Sciatic nerve (tissue), 2 donors: Measurements from ENCODE around the gene MCL1. TPM values are rescaled to one million over a fixed set of nuclear protein-coding genes. Genes with fewer than 3 reads are reported as not detected.
"Not testable (repeated sequence)": the region's sequence is repeated elsewhere in the genome, so short reads cannot be mapped to it uniquely, and the experiment has no call there.

Experiments used
- ATAC-seq: fragments of 200-7000 bp; cut with Tn5 transposase; one replicate; pipeline ENCODE4 v1.9.1; 2020; ENCODE audit warnings: mild to moderate bottlenecking, moderate library complexity
- DNase-seq: peaks from one replicate; pipeline ENCODE4 v3.0.0-alpha.2; 2020; ENCODE audit warnings: low spot score
- intact Hi-C: fragments of 100-400 bp; cut with DNase I; formaldehyde crosslinking; loops from one replicate; pipeline ENCODE4 v1.14.2; 2022
- total RNA-seq: library from RNA; stranded (reverse); fragmentation: NEBNext Ultra II Directional; extraction: Animal tissue kit (Norgen Biotek cat#: 25700); gene quantifications from one replicate; pipeline ENCODE4 v1.2.1, GENCODE V29; 2021
- donor health status: DM: no; HTN: no; CAD: no.
- donor health status: DM: no; HTN: no; CAD: no.

The MCL1 gene
- total RNA-seq, 1 donor from 2014 or later = 214 TPM

- no peak for ATAC-seq
Measured at GRCh38 chr1:150575072-150575489, 4.3 kb downstream of the MCL1 start.

GRCh38 chr1:150574260-150575071, 4.9 kb downstream of the MCL1 start:
- intact Hi-C loops = no loop called here
- DNase-seq = no peak

More at GRCh38 chr1:150575072-150575489, 4.3 kb downstream of the MCL1 start:
- DNase-seq = no peak
- intact Hi-C loops = no loop called here

GRCh38 chr1:150573648-150574071, 5.8 kb downstream of the MCL1 start:
- DNase-seq, intact Hi-C loops, ATAC-seq: not testable (repeated sequence)

More at GRCh38 chr1:150574260-150575071, 4.9 kb downstream of the MCL1 start:
- no peak for ATAC-seq

GRCh38 chr1:150572918-150573647, 6.3 kb downstream of the MCL1 start:
- intact Hi-C loops = no loop called here
- no peak for DNase-seq
- ATAC-seq = no peak

- intact Hi-C loops = no loop called here
- DNase-seq = no peak
- peak; percentile 12 for ATAC-seq
Measured at GRCh38 chr1:150568594-150568966, 10.8 kb downstream of the MCL1 start.

- ATAC-seq (peak; percentile 94), DNase-seq (peak; percentile 83)
- intact Hi-C loops = no loop called here
Measured at GRCh38 chr1:150567717-150568593, 11.5 kb downstream of the MCL1 start.

GRCh38 chr1:150567341-150567716, 12.1 kb downstream of the MCL1 start:
- no peak for DNase-seq

GRCh38 chr1:150566589-150567340, 12.6 kb downstream of the MCL1 start:
- intact Hi-C loops = no loop called here
- ATAC-seq (no peak), DNase-seq (no peak)

More at GRCh38 chr1:150567341-150567716, 12.1 kb downstream of the MCL1 start:
- peak; percentile 47 for ATAC-seq
- intact Hi-C loops = no loop called here

GRCh38 chr1:150565240-150565991, 14.0 kb downstream of the MCL1 start:
- ATAC-seq, intact Hi-C loops, DNase-seq: not testable (repeated sequence)

GRCh38 chr1:150564051-150564991, 15.1 kb downstream of the MCL1 start:
- intact Hi-C loops = loop anchor here (5.0 kb wide), 1 partner anchor 58 kb away; no protein-coding TSS in a partner anchor
- DNase-seq = no peak
- ATAC-seq = no peak

GRCh38 chr1:150563340-150564038, 15.9 kb downstream of the MCL1 start:
- ATAC-seq (no peak), DNase-seq (no peak)
- intact Hi-C loops = loop anchor here (5.0 kb wide), 1 partner anchor 59 kb away; no protein-coding TSS in a partner anchor

GRCh38 chr1:150562446-150563339, 16.7 kb downstream of the MCL1 start:
- ATAC-seq (no peak), DNase-seq (peak; percentile 70)
- intact Hi-C loops = loop anchor here (5.0 kb wide), 1 partner anchor 60 kb away; no protein-coding TSS in a partner anchor

- intact Hi-C loops = loop anchor here (5.0 kb wide), 1 partner anchor 60 kb away; no protein-coding TSS in a partner anchor
- ATAC-seq (peak; percentile 90), DNase-seq (peak; percentile 97)
Measured at GRCh38 chr1:150561974-150562445, 17.4 kb downstream of the MCL1 start.

GRCh38 chr1:150561254-150561973, 18.0 kb downstream of the MCL1 start:
- intact Hi-C loops = loop anchor here (5.0 kb wide), 1 partner anchor 61 kb away; no protein-coding TSS in a partner anchor
- DNase-seq (peak; percentile 96), ATAC-seq (peak; percentile 93)
